Measurements from ENCODE around the gene BMF.

The BMF gene

DNA sequence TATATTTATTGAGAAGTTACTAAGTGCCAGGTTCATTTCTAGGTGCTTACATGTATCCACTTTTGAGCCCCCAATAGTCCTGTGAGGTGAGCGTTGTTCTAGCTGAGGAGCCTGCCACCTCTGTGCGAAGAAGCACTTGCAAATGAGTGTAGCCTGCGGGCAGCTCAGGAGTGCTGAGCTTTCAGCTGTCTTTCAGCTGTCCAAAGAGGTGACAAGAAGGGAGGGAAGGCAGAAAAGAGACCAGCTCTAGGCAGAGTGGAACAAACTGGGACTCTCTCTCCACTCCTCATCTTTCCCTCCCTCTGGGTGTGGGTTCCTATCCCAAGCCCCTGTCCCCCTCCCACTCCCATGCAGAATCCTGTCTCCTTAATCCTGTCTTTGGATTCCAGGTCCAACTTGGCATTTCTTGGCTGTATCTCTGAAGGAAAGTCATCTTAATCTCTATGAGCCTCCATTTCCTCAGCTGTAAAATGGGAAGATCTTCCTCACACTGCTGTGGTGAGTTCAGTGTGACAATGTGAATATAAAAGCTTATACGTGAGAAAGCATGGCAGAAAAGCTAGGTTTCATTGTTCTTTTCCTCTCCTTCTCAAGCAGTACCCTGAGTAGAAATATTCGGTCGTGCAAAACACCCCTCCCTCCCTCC, 63.0 kb downstream of the BMF start:
- DNase-seq, result no peak

DNA sequence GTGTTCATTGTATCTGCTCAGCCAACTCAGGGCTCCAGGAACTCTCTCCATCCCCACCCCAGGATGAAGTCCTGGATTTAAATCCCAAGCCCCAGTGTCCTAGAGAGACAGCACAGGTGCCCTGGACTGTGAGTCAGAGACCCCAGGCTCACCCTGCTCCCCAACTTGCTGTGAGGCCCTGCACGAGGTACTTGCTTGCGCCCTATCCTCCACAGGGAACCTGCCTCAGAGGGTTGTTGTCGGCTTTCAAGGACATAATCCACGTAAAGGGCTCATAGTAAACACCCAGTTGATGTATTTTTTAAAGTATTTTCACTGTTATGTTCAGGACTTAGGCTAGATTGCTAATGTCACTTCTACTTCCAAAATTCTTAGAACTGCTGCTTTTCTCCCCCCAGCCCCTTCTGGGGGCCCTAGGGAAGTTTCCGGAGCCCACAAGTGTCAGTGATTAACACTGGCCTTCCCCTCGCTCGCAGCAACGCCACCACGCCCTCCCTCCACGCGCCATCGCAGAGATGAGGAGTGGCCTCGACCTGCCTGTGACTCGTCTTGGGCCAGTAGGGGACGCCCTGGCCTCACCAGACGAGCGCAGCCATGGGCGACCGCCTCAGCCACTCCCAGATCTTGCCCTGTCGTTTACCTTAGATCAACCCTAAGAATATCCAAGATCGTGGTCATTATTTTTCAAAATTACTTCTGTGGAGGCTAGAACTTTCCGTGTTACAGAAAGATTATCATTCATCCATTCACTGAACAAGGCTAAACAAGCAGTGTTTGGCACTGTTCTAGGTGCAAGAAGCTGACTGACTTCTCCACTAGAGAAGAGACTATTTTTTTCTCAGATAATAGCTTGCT, 63.7 kb downstream of the BMF start:
- DNase-seq, result peak; percentile 26

DNA sequence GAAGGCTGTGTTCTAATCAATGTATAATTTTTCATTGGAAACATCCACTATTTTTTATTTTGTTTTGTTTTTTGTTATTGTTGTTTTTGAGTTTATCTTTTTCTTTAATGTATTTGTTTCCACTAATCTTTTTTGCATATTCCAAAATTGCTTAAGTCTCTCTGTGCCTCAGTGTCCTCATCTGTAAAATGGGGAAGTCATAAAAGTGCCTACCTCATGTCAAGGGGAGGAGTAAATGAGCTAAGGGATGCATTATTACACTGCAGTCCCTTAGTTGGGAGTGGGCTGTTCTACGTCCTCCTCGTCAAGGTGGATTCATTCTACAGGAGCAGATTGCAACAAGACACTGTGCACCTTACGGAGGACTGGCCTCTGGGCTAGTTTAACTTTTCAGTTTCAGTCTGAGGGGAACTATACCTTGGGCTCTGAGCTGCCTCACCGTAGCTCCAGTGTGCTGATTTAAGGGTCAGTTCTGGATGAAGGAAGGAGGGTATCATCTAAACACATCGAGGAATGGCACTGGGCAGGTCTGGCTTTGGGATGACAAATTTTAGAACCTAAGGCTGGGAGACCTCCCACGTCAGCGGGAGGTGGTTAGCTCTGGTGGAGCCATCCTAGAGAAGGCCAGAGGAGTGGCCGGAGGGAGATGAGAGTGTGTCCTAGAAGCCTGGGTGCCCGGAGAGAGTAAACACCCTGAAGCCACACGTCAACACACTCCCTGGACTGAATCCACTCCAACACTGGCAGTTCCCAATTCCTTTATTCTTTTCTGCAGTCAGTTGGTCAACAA, 64.6 kb downstream of the BMF start:
- no peak for DNase-seq

DNA sequence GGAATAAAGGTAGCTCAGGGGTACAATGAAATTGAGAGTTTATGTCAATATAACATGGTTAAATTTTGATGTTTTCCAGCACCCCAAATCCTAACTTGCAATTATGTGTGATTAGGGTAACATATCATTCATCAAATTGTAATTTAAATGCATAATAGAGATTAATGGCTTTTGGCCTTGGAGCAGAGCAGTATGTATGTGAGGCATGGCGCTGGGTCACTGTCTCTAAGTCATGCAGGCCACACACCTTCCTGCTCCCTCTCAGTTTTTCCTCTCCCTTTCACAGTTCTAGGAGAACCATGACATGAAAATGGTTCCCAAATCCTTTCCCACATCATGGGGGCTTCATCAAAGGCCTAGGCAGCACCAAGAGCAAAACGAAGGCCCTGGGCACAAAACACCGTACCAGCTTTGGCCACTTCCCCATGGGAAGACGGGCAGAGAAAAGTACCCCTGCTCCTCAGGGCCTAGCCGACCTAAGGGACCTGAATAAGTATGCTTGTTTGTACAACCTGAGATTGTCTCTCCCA, 65.8 kb downstream of the BMF start:
- DNase-seq, result no peak

DNA sequence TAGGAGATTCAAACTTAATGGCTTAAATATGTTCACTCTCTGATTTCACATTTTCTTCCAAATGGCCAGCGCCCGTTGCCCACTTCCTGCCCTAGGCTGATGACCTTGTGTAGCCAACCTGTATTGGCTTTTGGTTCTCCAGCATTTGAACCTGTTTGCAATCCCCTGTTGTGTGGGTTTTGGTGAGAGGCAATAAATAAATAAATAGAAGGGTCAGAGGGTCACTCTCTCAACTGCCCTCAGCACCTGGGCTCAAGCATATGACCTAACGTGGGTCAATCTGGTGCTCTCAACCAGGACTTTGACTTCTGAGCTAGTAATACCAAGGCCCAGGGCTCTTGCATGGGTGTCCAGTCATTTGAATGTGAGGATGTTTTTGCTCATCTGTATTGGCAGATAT, 67.9 kb downstream of the BMF start:
- no peak for DNase-seq

- DNase-seq, result no peak
Measured at GRCh38 chr15:40040293-40040635, 68.4 kb downstream of the BMF start.

GRCh38 chr15:40038638-40039543, 69.8 kb downstream of the BMF start, which contains the start of gene SRP14:
SRP14 (minus strand) TSS chr15:40039181; CDS start chr15:40039116, 65 bp downstream.
- peak; percentile 53 for DNase-seq

GRCh38 chr15:40038275-40038637, 70.4 kb downstream of the BMF start:
- DNase-seq, result no peak

Measured in NCI-H187 treated with DMSO at 0.1 percent for 48 hours (cell line).